H1 (cell line): Measurements from ENCODE around the gene DOHH. TPM values are rescaled to one million over a fixed set of nuclear protein-coding genes. Genes with fewer than 3 reads are reported as not detected.

Experiments
- CBX5 ChIP-seq: fragments of 300-800, 300-1000 bp; sonication (generic); IDR thresholded peaks from 2 replicates; pipeline ENCODE4 v1.7.1; 2016; ENCODE audit warnings: antibody characterized with exemption, low read length, low read depth
- EGR1 ChIP-seq: IDR thresholded peaks from 2 replicates; pipeline ENCODE4 v1.6.1; 2011; ENCODE audit warnings: low read depth, low read length, borderline replicate concordance
- MAFK ChIP-seq: IDR thresholded peaks from 2 replicates; pipeline ENCODE4 v1.6.1; 2012; ENCODE audit warnings: low read depth, mild to moderate bottlenecking, improper control_type of control experiment, low read length
- RXRA ChIP-seq: IDR thresholded peaks from 2 replicates; pipeline ENCODE4 v1.6.1; 2011; ENCODE audit warnings: low read depth, mild to moderate bottlenecking, low read length, moderate library complexity; ENCODE audit not compliant: insufficient read depth
- SP4 ChIP-seq: IDR thresholded peaks from 2 replicates; pipeline ENCODE4 v1.6.1; 2012; ENCODE audit warnings: low read length, inconsistent platforms
- polyA plus RNA-seq, 7 experiments: library from polyadenylated mRNA; depleted of rRNA in 3 of 7; stranded (reverse) in 5 of 7; unstranded in 2 of 7; fragments of >200 nt in 5 of 7; fragments of 200-250 nt in 2 of 7; gene quantifications; 1 replicate in 5 of 7; 2 replicates in 1 of 7; 4 replicates in 1 of 7; pipeline versions ENCODE4 v1.2.1 to v1.2.3, GENCODE V29; 2011 to 2013; ENCODE audit warnings: missing spikeins in 2 of 7, mixed read lengths in 2 of 7
- total RNA-seq: library from RNA; stranded (reverse); fragmentation: NEBNext Ultra II Directional; extraction: Animal tissue kit (Norgen Biotek cat#: 25700); gene quantifications from 2 replicates; pipeline ENCODE4 v1.2.1, GENCODE V29; 2021
- TF ChIP-seq, protein P1 (sequence below): fragments of 300-600 bp; sonication (generic); IDR thresholded peaks from 2 replicates; pipeline ENCODE4 v1.7.1; 2012; ENCODE audit warnings: low read length, moderate library complexity, mild to moderate bottlenecking, inconsistent platforms; ENCODE audit not compliant: insufficient replicate concordance

The DOHH gene
- total and polyA plus RNA-seq, 2 of the 8 experiments (the other 6 are each of a cell fraction or from before 2014, with no cell fraction given): 7.3 to 17.7 TPM

DNA sequence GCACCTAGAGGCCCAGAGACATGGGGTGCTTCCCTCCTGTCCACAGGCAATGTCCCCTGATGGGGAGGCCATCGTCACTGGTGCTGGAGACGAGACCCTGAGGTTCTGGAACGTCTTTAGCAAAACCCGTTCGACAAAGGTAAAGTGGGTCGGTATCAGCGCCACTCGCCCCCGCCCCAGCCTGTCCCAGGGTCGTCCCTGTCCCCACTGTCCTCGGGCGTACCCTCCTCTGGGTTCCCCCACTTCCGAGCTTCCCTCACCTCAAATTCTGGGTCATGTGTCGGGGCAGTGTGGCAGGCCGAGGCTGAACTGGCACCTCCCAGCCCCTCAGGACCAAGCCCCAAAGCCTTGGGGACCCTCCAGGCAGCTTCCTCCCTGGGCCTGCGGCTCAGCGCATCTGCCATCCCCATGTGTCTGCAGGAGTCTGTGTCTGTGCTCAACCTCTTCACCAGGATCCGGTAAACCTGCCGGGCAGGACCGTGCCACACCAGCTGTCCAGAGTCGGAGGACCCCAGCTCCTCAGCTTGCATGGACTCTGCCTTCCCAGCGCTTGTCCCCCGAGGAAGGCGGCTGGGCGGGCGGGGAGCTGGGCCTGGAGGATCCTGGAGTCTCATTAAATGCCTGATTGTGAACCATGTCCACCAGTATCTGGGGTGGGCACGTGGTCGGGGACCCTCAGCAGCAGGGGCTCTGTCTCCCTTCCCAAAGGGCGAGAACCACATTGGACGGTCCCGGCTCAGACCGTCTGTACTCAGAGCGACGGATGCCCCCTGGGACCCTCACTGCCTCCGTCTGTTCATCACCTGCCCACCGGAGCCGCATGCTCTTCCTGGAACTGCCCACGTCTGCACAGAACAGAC is 34.1 kb upstream of the DOHH start (continued):
- TF ChIP-seq, protein P1, sequence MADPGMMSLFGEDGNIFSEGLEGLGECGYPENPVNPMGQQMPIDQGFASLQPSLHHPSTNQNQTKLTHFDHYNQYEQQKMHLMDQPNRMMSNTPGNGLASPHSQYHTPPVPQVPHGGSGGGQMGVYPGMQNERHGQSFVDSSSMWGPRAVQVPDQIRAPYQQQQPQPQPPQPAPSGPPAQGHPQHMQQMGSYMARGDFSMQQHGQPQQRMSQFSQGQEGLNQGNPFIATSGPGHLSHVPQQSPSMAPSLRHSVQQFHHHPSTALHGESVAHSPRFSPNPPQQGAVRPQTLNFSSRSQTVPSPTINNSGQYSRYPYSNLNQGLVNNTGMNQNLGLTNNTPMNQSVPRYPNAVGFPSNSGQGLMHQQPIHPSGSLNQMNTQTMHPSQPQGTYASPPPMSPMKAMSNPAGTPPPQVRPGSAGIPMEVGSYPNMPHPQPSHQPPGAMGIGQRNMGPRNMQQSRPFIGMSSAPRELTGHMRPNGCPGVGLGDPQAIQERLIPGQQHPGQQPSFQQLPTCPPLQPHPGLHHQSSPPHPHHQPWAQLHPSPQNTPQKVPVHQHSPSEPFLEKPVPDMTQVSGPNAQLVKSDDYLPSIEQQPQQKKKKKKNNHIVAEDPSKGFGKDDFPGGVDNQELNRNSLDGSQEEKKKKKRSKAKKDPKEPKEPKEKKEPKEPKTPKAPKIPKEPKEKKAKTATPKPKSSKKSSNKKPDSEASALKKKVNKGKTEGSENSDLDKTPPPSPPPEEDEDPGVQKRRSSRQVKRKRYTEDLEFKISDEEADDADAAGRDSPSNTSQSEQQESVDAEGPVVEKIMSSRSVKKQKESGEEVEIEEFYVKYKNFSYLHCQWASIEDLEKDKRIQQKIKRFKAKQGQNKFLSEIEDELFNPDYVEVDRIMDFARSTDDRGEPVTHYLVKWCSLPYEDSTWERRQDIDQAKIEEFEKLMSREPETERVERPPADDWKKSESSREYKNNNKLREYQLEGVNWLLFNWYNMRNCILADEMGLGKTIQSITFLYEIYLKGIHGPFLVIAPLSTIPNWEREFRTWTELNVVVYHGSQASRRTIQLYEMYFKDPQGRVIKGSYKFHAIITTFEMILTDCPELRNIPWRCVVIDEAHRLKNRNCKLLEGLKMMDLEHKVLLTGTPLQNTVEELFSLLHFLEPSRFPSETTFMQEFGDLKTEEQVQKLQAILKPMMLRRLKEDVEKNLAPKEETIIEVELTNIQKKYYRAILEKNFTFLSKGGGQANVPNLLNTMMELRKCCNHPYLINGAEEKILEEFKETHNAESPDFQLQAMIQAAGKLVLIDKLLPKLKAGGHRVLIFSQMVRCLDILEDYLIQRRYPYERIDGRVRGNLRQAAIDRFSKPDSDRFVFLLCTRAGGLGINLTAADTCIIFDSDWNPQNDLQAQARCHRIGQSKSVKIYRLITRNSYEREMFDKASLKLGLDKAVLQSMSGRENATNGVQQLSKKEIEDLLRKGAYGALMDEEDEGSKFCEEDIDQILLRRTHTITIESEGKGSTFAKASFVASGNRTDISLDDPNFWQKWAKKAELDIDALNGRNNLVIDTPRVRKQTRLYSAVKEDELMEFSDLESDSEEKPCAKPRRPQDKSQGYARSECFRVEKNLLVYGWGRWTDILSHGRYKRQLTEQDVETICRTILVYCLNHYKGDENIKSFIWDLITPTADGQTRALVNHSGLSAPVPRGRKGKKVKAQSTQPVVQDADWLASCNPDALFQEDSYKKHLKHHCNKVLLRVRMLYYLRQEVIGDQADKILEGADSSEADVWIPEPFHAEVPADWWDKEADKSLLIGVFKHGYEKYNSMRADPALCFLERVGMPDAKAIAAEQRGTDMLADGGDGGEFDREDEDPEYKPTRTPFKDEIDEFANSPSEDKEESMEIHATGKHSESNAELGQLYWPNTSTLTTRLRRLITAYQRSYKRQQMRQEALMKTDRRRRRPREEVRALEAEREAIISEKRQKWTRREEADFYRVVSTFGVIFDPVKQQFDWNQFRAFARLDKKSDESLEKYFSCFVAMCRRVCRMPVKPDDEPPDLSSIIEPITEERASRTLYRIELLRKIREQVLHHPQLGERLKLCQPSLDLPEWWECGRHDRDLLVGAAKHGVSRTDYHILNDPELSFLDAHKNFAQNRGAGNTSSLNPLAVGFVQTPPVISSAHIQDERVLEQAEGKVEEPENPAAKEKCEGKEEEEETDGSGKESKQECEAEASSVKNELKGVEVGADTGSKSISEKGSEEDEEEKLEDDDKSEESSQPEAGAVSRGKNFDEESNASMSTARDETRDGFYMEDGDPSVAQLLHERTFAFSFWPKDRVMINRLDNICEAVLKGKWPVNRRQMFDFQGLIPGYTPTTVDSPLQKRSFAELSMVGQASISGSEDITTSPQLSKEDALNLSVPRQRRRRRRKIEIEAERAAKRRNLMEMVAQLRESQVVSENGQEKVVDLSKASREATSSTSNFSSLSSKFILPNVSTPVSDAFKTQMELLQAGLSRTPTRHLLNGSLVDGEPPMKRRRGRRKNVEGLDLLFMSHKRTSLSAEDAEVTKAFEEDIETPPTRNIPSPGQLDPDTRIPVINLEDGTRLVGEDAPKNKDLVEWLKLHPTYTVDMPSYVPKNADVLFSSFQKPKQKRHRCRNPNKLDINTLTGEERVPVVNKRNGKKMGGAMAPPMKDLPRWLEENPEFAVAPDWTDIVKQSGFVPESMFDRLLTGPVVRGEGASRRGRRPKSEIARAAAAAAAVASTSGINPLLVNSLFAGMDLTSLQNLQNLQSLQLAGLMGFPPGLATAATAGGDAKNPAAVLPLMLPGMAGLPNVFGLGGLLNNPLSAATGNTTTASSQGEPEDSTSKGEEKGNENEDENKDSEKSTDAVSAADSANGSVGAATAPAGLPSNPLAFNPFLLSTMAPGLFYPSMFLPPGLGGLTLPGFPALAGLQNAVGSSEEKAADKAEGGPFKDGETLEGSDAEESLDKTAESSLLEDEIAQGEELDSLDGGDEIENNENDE: no peak
- TF ChIP-seq SP4: no peak
- TF ChIP-seq EGR1: no peak
- TF ChIP-seq MAFK: no peak
- TF ChIP-seq RXRA: no peak
- no peak for TF ChIP-seq CBX5
